Mesodermal cell (in vitro differentiated cells): ENCODE results near the gene ADAMTS14.
A peak's percentile ranks its signal among the peaks of the same experiment; 100 is the strongest.

Experiments
- H3K27ac ChIP-seq: 2 replicates; pipeline ENCODE4 v1.7.0; 2013; ENCODE audit warnings: mild to moderate bottlenecking, low read depth, low read length, moderate library complexity; ENCODE audit not compliant: severe bottlenecking
- H3K36me3 ChIP-seq: 2 replicates; pipeline ENCODE4 v1.7.1; 2013; ENCODE audit warnings: mild to moderate bottlenecking, low read length, moderate library complexity; ENCODE audit not compliant: control insufficient read depth, insufficient read depth
- H3K4me1 ChIP-seq: one replicate; pipeline ENCODE4 v1.7.1; 2013; ENCODE audit warnings: mild to moderate bottlenecking, low read length; ENCODE audit not compliant: insufficient read depth, control insufficient read depth, poor library complexity, severe bottlenecking
- H3K4me3 ChIP-seq: 2 replicates; pipeline ENCODE4 v1.7.0; 2013; ENCODE audit warnings: low read length, control low read depth, mild to moderate bottlenecking; ENCODE audit not compliant: insufficient read depth, poor library complexity, severe bottlenecking; ENCODE audit errors: extremely low read depth
- H3K9me3 ChIP-seq: 2 replicates; pipeline ENCODE4 v1.7.1; 2013; ENCODE audit warnings: mild to moderate bottlenecking, low read length, moderate library complexity; ENCODE audit not compliant: control insufficient read depth
- whole genome bisulfite sequencing, 2 experiments: methylation state at CpG; one replicate each; pipeline ENCODE4 v1.1.5; 2013; ENCODE audit warnings: missing lambda C conversion rate in 2 of 2; ENCODE audit not compliant: insufficient coverage in 2 of 2; 5-methylcytosine and 5-hydroxymethylcytosine counted together

ADAMTS14 gene

GRCh38 chr10:70735161-70735560, 62.9 kb downstream of the ADAMTS14 start:
- Histone ChIP-seq H3K4me1 (no peaks in the 10 kb centered on the region), H3K9me3 (no peaks in the 10 kb centered on the region), H3K27ac (no peak overlapping the region), H3K36me3 (no peaks in the 10 kb centered on the region), H3K4me3 (no peak overlapping the region)
- WGBS, 2 experiments: 85% methylated on average over 3 of the region's 3 CpGs

- no peak overlapping the region for H3K4me3 ChIP-seq
- H3K4me1 ChIP-seq: no peaks in the 10 kb centered on the region
- WGBS, 2 experiments: 43 to 91% methylated on average over 1 to 3 of the region's 3 CpGs
- H3K36me3 ChIP-seq: no peaks in the 10 kb centered on the region
- H3K27ac ChIP-seq: no peak overlapping the region
- H3K9me3 ChIP-seq: no peaks in the 10 kb centered on the region
Measured at GRCh38 chr10:70736525-70736924, 64.2 kb downstream of the ADAMTS14 start.

GRCh38 chr10:70737250-70737649, 64.9 kb downstream of the ADAMTS14 start:
- H3K9me3 ChIP-seq: no peaks in the 10 kb centered on the region
- H3K4me3 ChIP-seq: no peak overlapping the region
- 82 to 88% methylated on average over 6 of the region's 6 CpGs for WGBS, 2 experiments
- H3K36me3 ChIP-seq: no peaks in the 10 kb centered on the region
- H3K4me1 ChIP-seq: no peaks in the 10 kb centered on the region
- no peak overlapping the region for H3K27ac ChIP-seq

- Histone ChIP-seq H3K36me3 (no peaks in the 10 kb centered on the region), H3K27ac (no peak overlapping the region), H3K4me3 (no peak overlapping the region), H3K4me1 (peaks cover 7% of the 10 kb centered on the region), H3K9me3 (no peaks in the 10 kb centered on the region)
- 100% methylated on average over 1 of the region's 3 CpGs; no CpG with 5 or more reads in 1 of the 2 experiments for WGBS, 2 experiments
Measured at GRCh38 chr10:70738006-70738760, 65.9 kb downstream of the ADAMTS14 start.

GRCh38 chr10:70738761-70739121, 66.4 kb downstream of the ADAMTS14 start:
- Histone ChIP-seq H3K4me1 (peaks cover 9% of the 10 kb centered on the region), H3K9me3 (no peaks in the 10 kb centered on the region), H3K27ac (no peak overlapping the region), H3K4me3 (no peak overlapping the region), H3K36me3 (no peaks in the 10 kb centered on the region)
- 89 to 94% methylated on average over 9 to 12 of the region's 12 CpGs for whole genome bisulfite sequencing, 2 experiments

GRCh38 chr10:70740406-70741288, 68.3 kb downstream of the ADAMTS14 start:
- Histone ChIP-seq H3K27ac (no peak overlapping the region), H3K36me3 (no peaks in the 10 kb centered on the region), H3K9me3 (no peaks in the 10 kb centered on the region), H3K4me3 (no peak overlapping the region), H3K4me1 (peaks cover 9% of the 10 kb centered on the region)
- WGBS, 2 experiments: 96 to 97% methylated on average over 8 to 9 of the region's 12 CpGs

- 82 to 85% methylated on average over 5 of the region's 8 CpGs for WGBS, 2 experiments
- Histone ChIP-seq H3K27ac (peak overlapping the region; percentile 65), H3K4me1 (peaks cover 9% of the 10 kb centered on the region), H3K9me3 (no peaks in the 10 kb centered on the region), H3K4me3 (no peak overlapping the region), H3K36me3 (no peaks in the 10 kb centered on the region)
Measured at GRCh38 chr10:70742537-70743429, 70.5 kb downstream of the ADAMTS14 start.

GRCh38 chr10:70743430-70743788, 71.1 kb downstream of the ADAMTS14 start:
- Histone ChIP-seq H3K27ac (no peak overlapping the region), H3K4me3 (no peak overlapping the region), H3K4me1 (peaks cover 9% of the 10 kb centered on the region), H3K9me3 (no peaks in the 10 kb centered on the region), H3K36me3 (no peaks in the 10 kb centered on the region)
- 92% methylated on average over 17 of the region's 17 CpGs for WGBS, 2 experiments

GRCh38 chr10:70743879-70744278, 71.6 kb downstream of the ADAMTS14 start:
- H3K4me1 ChIP-seq: peaks cover 9% of the 10 kb centered on the region
- 94 to 95% methylated on average over 9 to 10 of the region's 13 CpGs for WGBS, 2 experiments

GRCh38 chr10:70744617-70745143, 72.4 kb downstream of the ADAMTS14 start:
- WGBS, 2 experiments: 44 to 80% methylated on average over 2 to 3 of the region's 6 CpGs

More at GRCh38 chr10:70743879-70744278, 71.6 kb downstream of the ADAMTS14 start:
- H3K36me3 ChIP-seq: no peaks in the 10 kb centered on the region
- H3K9me3 ChIP-seq: no peaks in the 10 kb centered on the region
- no peak overlapping the region for H3K27ac ChIP-seq
- H3K4me3 ChIP-seq: no peak overlapping the region

More at GRCh38 chr10:70744617-70745143, 72.4 kb downstream of the ADAMTS14 start:
- H3K27ac ChIP-seq: no peak overlapping the region
- peaks cover 9% of the 10 kb centered on the region for H3K4me1 ChIP-seq
- no peak overlapping the region for H3K4me3 ChIP-seq
- H3K36me3 ChIP-seq: no peaks in the 10 kb centered on the region
- no peaks in the 10 kb centered on the region for H3K9me3 ChIP-seq
